GM20431 (cell line): ENCODE results near the gene BRD7.

ENCODE experiments used
- in situ Hi-C: fragments of 300-500 bp; cut with MseI, MboI; formaldehyde crosslinking; loops from one replicate; pipeline ENCODE4 v1.15.0; 2020; ENCODE audit warnings: low sequenced_read_pairs; ENCODE audit not compliant: unreplicated experiment

Gene BRD7

GRCh38 chr16:50268352-50268751 is 100.4 kb downstream of the BRD7 start:
- in situ Hi-C loops: no loop called here

GRCh38 chr16:50267651-50268050 is 101.1 kb downstream of the BRD7 start:
- in situ Hi-C loops: no loop called here

- in situ Hi-C loops: no loop called here
Measured at GRCh38 chr16:50267151-50267631, 101.6 kb downstream of the BRD7 start.

GRCh38 chr16:50266337-50267091 is 102.3 kb downstream of the BRD7 start, which contains the start of gene ADCY7:
Gene ADCY7 (plus strand): TSS chr16:50266551. CDS start chr16:50288180, 21,629 bp downstream.
- in situ Hi-C loops: no loop called here
